GM18861 (cell line): ENCODE data around the gene PTGES3L.
"Not testable (repeated sequence)": the region's sequence is repeated elsewhere in the genome, so short reads cannot be mapped to it uniquely, and the experiment has no call there.

Source experiments
- ATAC-seq: cut with Tn5 transposase; IDR thresholded peaks from one replicate; pipeline ENCODE4 v1.9.1; 2021; ENCODE audit not compliant: unreplicated experiment

Gene PTGES3L

GRCh38 chr17:42922294-42922693 is 57.6 kb downstream of the PTGES3L start:
- no peak for ATAC-seq

- no peak for ATAC-seq
Observed at GRCh38 chr17:42920922-42921321, 59.0 kb downstream of the PTGES3L start.

- no peak for ATAC-seq
Observed at GRCh38 chr17:42920106-42920900, 59.6 kb downstream of the PTGES3L start.

GRCh38 chr17:42919522-42920077 is 60.3 kb downstream of the PTGES3L start:
- ATAC-seq, result not testable (repeated sequence)

GRCh38 chr17:42918902-42919521 is 60.9 kb downstream of the PTGES3L start:
- no peak for ATAC-seq
